ENCODE measurements around the gene SCUBE1. TPM values are rescaled to one million over a fixed set of nuclear protein-coding genes. Genes with fewer than 3 reads are reported as not detected.

Gene SCUBE1
- polyA plus RNA-seq, 1 experiment: not detected

- no peaks in the 10 kb centered on the region for H3K36me3 ChIP-seq (ENCODE audit: control insufficient read depth, insufficient read depth, low read length)
- DNase-seq (ENCODE audit: low read depth): no peak
- peaks cover 7% of the 10 kb centered on the region; the same call in 1 of the 2 replicates for H3K27me3 ChIP-seq (ENCODE audit: control insufficient read depth, insufficient read depth, low read length)
- H3K4me3 ChIP-seq (ENCODE audit: low read depth, low read length): no peak overlapping the region
- ChIA-PET POLR2A (no interaction called here), CTCF (interaction anchor here (0.6 to 9.6 kb wide), 3 partner anchors 16 to 528 kb away, joined by 3 to 65 read pairs (median 3); no protein-coding TSS in a partner anchor)
- no peak for TF ChIP-seq CTCF (IDR thresholded peaks at IDR 0.05; ENCODE audit: insufficient read depth, low read depth, low read length)
Observed at GRCh38 chr22:43289976-43290721, 53.0 kb downstream of the SCUBE1 start.

GRCh38 chr22:43289531-43289963 is 53.6 kb downstream of the SCUBE1 start:
- no peak for DNase-seq (ENCODE audit: low read depth)
- H3K36me3 ChIP-seq (ENCODE audit: control insufficient read depth, insufficient read depth, low read length): no peaks in the 10 kb centered on the region
- peaks cover 7% of the 10 kb centered on the region; the same call in 1 of the 2 replicates for H3K27me3 ChIP-seq (ENCODE audit: control insufficient read depth, insufficient read depth, low read length)
- ChIA-PET CTCF (interaction anchor here (9.6 kb wide), 1 partner anchor 16 kb away, joined by 65 read pairs; no protein-coding TSS in a partner anchor), POLR2A (no interaction called here)
- H3K4me3 ChIP-seq (ENCODE audit: low read depth, low read length): no peak overlapping the region
- no peak for TF ChIP-seq CTCF (IDR thresholded peaks at IDR 0.05; ENCODE audit: insufficient read depth, low read depth, low read length)

GRCh38 chr22:43288807-43289420 is 54.3 kb downstream of the SCUBE1 start:
- ChIA-PET CTCF (interaction anchor here (1.2 to 9.6 kb wide), 2 partner anchors 14 to 15 kb away, joined by 3 to 65 read pairs; no protein-coding TSS in a partner anchor), POLR2A (no interaction called here)
- Histone ChIP-seq H3K36me3 (ENCODE audit: control insufficient read depth, insufficient read depth, low read length) (no peaks in the 10 kb centered on the region), H3K27me3 (ENCODE audit: control insufficient read depth, insufficient read depth, low read length) (peaks cover 7% of the 10 kb centered on the region; the same call in 1 of the 2 replicates), H3K4me3 (ENCODE audit: low read depth, low read length) (no peak overlapping the region)
- DNase-seq (ENCODE audit: low read depth): no peak
- TF ChIP-seq CTCF (IDR thresholded peaks at IDR 0.05; ENCODE audit: insufficient read depth, low read depth, low read length): no peak

- POLR2A ChIA-PET: no interaction called here
Observed at GRCh38 chr22:43288378-43288777, 54.8 kb downstream of the SCUBE1 start.

More at GRCh38 chr22:43288378-43288777, 54.8 kb downstream of the SCUBE1 start:
- H3K27me3 ChIP-seq (ENCODE audit: control insufficient read depth, insufficient read depth, low read length): peaks cover 7% of the 10 kb centered on the region; the same call in 1 of the 2 replicates
- no peaks in the 10 kb centered on the region for H3K36me3 ChIP-seq (ENCODE audit: control insufficient read depth, insufficient read depth, low read length)
- no peak for TF ChIP-seq CTCF (IDR thresholded peaks at IDR 0.05; ENCODE audit: insufficient read depth, low read depth, low read length)
- CTCF ChIA-PET: interaction anchor here (1.2 to 9.6 kb wide), 3 partner anchors 14 to 58 kb away, joined by 3 to 65 read pairs (median 18); no protein-coding TSS in a partner anchor
- no peak overlapping the region for H3K4me3 ChIP-seq (ENCODE audit: low read depth, low read length)
- DNase-seq (ENCODE audit: low read depth): no peak

All from BJ (cell line).